ENCODE measurements around the gene TMEM87A.

The TMEM87A gene

GRCh38 chr15:42207674-42208579 lies 65.3 kb downstream of the TMEM87A start, which contains the start of gene VPS39:
Gene VPS39, minus strand, starts transcription at chr15:42208304. Its CDS starts 151 bp downstream, at chr15:42208153.
- Histone ChIP-seq H3K27ac (ENCODE audit: extremely low read depth, low read depth, low read length) (peak within 1 kb of the TSS; percentile 26; the same call in 1 of the 2 replicates), H3K4me1 (ENCODE audit: control insufficient read depth, insufficient read depth, low read length) (no peaks in the 10 kb centered on the region), H3K9me3 (ENCODE audit: control insufficient read depth, insufficient read depth, low read depth, low read length) (no peaks in the 10 kb centered on the region), H3K4me3 (ENCODE audit: low read depth, low read length) (peak within 1 kb of the TSS; percentile 83), H3K36me3 (ENCODE audit: control insufficient read depth in 2 of 2, insufficient read depth in 1 of 2, low read length in 2 of 2) (peaks cover 3 to 29% of the 10 kb centered on the region in 2 experiments; a peak in 1 of 3 replicates)
- POLR2A ChIA-PET: interaction anchor here (0.6 to 1.5 kb wide), 5 partner anchors 20 to 875 kb away, joined by 3 to 7 read pairs (median 4); partner anchors contain the start of genes EHD4, GANC, NUSAP1 and TMEM87A
- CTCF ChIA-PET: no interaction called here
- peak; percentile 25; the same call in 1 of the 2 replicates for TF ChIP-seq PATZ1 (tag by site-specific recombination; IDR thresholded peaks at IDR 0.05)
- no peak for TF ChIP-seq GLI2 (tag by site-specific recombination; IDR thresholded peaks at IDR 0.05; ENCODE audit: borderline replicate concordance, low read depth)
- TF ChIP-seq ZNF555 (tag by site-specific recombination; conservative IDR thresholded peaks at IDR 0.05): no peak
- TF ChIP-seq ZNF654 (tag by site-specific recombination; IDR thresholded peaks at IDR 0.05; ENCODE audit: low read depth): no peak
- no peak for TF ChIP-seq ZSCAN18 (tag by site-specific recombination; IDR thresholded peaks at IDR 0.05)
- no peak for TF ChIP-seq GFI1B (tag by site-specific recombination; IDR thresholded peaks at IDR 0.05)
- no peak for TF ChIP-seq ZNF362 (tag by site-specific recombination; IDR thresholded peaks at IDR 0.05)
- TF ChIP-seq OSR2 (tag by site-specific recombination; IDR thresholded peaks at IDR 0.05): no peak
- peak; percentile 60 for TF ChIP-seq ZNF335 (tag by site-specific recombination; conservative IDR thresholded peaks at IDR 0.05)
- TF ChIP-seq SCRT2 (tag by site-specific recombination; IDR thresholded peaks at IDR 0.05): no peak
- TF ChIP-seq ZIC2 (tag by site-specific recombination; IDR thresholded peaks at IDR 0.05): no peak
- no peak for TF ChIP-seq YY1 (tag by site-specific recombination; IDR thresholded peaks at IDR 0.05)
- TF ChIP-seq ZNF677 (tag by site-specific recombination; IDR thresholded peaks at IDR 0.05): no peak
- TF ChIP-seq ZNF274 (IDR thresholded peaks at IDR 0.05; ENCODE audit: low read length): no peak
- no peak for TF ChIP-seq ZNF274 (tag by site-specific recombination; IDR thresholded peaks at IDR 0.05; ENCODE audit: borderline replicate concordance)
- no peak for TF ChIP-seq ZBTB10 (tag by site-specific recombination; IDR thresholded peaks at IDR 0.05)
- TF ChIP-seq ZNF37A (tag by site-specific recombination; IDR thresholded peaks at IDR 0.05): no peak
- no peak for TF ChIP-seq ZNF16 (tag by site-specific recombination; IDR thresholded peaks at IDR 0.05; ENCODE audit: low read depth)
- TF ChIP-seq HOXC10 (CRISPR knock-in tag; IDR thresholded peaks at IDR 0.05): no peak
- TF ChIP-seq ZNF580 (tag by site-specific recombination; IDR thresholded peaks at IDR 0.05): no peak
- TF ChIP-seq ZEB2 (tag by site-specific recombination; IDR thresholded peaks at IDR 0.05): no peak
- TF ChIP-seq KLF7 (tag by site-specific recombination; IDR thresholded peaks at IDR 0.05; ENCODE audit: borderline replicate concordance): no peak
- no peak for TF ChIP-seq ZNF10 (tag by site-specific recombination; IDR thresholded peaks at IDR 0.05)
- no peak for TF ChIP-seq ZNF48 (tag by site-specific recombination; IDR thresholded peaks at IDR 0.05)
- no peak for TF ChIP-seq ZNF488 (tag by site-specific recombination; IDR thresholded peaks at IDR 0.05)

Data from HEK293 (cell line).